Right ventricle myocardium inferior (tissue), 1 donor: ENCODE measurements around the gene ACTR8. TPM values are rescaled to one million over a fixed set of nuclear protein-coding genes. Genes with fewer than 3 reads are reported as not detected.

Experiments used
- ATAC-seq: fragments of 200-7000 bp; cut with Tn5 transposase; one replicate; pipeline ENCODE4 v1.9.1; 2020; ENCODE audit warnings: mild to moderate bottlenecking, moderate library complexity
- DNase-seq: peaks from one replicate; pipeline ENCODE4 v3.0.0; 2021; ENCODE audit errors: missing footprints
- intact Hi-C: fragments of 100-400 bp; cut with DNase I; formaldehyde crosslinking; loops from one replicate; pipeline ENCODE4 v1.11.0; 2022
- total RNA-seq: library from RNA; stranded (reverse); fragmentation: NEBNext Ultra II Directional; extraction: Animal tissue kit (Norgen Biotek cat#: 25700); gene quantifications from one replicate; pipeline ENCODE4 v1.2.1, GENCODE V29; 2021
- donor health status: DM: no; HTN: yes; CAD: no; lungs with severe emphysema.

ACTR8 gene
- total RNA-seq, 1 donor from 2014 or later = 33.7 TPM

GRCh38 chr3:53883008-53883407, 1.1 kb upstream of the ACTR8 start:
- ATAC-seq = no peak
- no peak for DNase-seq
- intact Hi-C loops = no loop called here

GRCh38 chr3:53880396-53881345, 1.3 kb downstream of the ACTR8 start:
- intact Hi-C loops = no loop called here
- no peak for ATAC-seq
- DNase-seq = no peak

GRCh38 chr3:53865732-53866499, 16.0 kb downstream of the ACTR8 start:
- DNase-seq = no peak
- no peak for ATAC-seq
- intact Hi-C loops = no loop called here

GRCh38 chr3:53863145-53863544, 18.8 kb downstream of the ACTR8 start:
- intact Hi-C loops = no loop called here
- ATAC-seq (no peak), DNase-seq (no peak)

- intact Hi-C loops = no loop called here
Observed at GRCh38 chr3:53862241-53862640, 19.7 kb downstream of the ACTR8 start.

GRCh38 chr3:53860196-53860595, 21.8 kb downstream of the ACTR8 start:
- DNase-seq (no peak), ATAC-seq (peak; percentile 54)
- intact Hi-C loops = no loop called here

More at GRCh38 chr3:53862241-53862640, 19.7 kb downstream of the ACTR8 start:
- ATAC-seq = no peak
- no peak for DNase-seq

- intact Hi-C loops = no loop called here
- ATAC-seq (peak; percentile 20), DNase-seq (no peak)
Observed at GRCh38 chr3:53859178-53859577, 22.8 kb downstream of the ACTR8 start.

GRCh38 chr3:53858096-53858741, 23.7 kb downstream of the ACTR8 start:
- intact Hi-C loops = no loop called here
- DNase-seq (no peak), ATAC-seq (no peak)

GRCh38 chr3:53856964-53857363, 25.0 kb downstream of the ACTR8 start:
- ATAC-seq (no peak), DNase-seq (no peak)
- intact Hi-C loops = no loop called here

- intact Hi-C loops = no loop called here
- no peak for ATAC-seq
- no peak for DNase-seq
Observed at GRCh38 chr3:53850895-53851294, 31.1 kb downstream of the ACTR8 start.

- no peak for ATAC-seq
- no peak for DNase-seq
- intact Hi-C loops = loop anchor here (5.0 kb wide), 1 partner anchor 118 kb away; no protein-coding TSS in a partner anchor
Observed at GRCh38 chr3:53849916-53850315, 32.0 kb downstream of the ACTR8 start.

GRCh38 chr3:53846851-53847155, 35.1 kb downstream of the ACTR8 start:
- intact Hi-C loops = loop anchor here (5.0 kb wide), 1 partner anchor 115 kb away; no protein-coding TSS in a partner anchor
- DNase-seq = no peak
- no peak for ATAC-seq

GRCh38 chr3:53846134-53846850, 35.7 kb downstream of the ACTR8 start, which contains the start of the genes CHDH and IL17RB:
Gene CHDH (minus strand): TSS chr3:53846419. CDS start chr3:53824008, 22,411 bp downstream.
Gene IL17RB (plus strand): TSS chr3:53846568. CDS start chr3:53846589, 21 bp downstream.
- intact Hi-C loops = loop anchor here (5.0 kb wide), 1 partner anchor 114 kb away; no protein-coding TSS in a partner anchor
- DNase-seq = no peak
- peak; percentile 87 for ATAC-seq

GRCh38 chr3:53845881-53846133, 36.1 kb downstream of the ACTR8 start:
- intact Hi-C loops = loop anchor here (2.0 to 5.0 kb wide), 2 partner anchors 31 to 114 kb away; no protein-coding TSS in a partner anchor
- ATAC-seq (peak; percentile 2), DNase-seq (no peak)

- ATAC-seq (peak; percentile 58), DNase-seq (peak; percentile 78)
- intact Hi-C loops = loop anchor here (2.0 to 5.0 kb wide), 2 partner anchors 30 to 113 kb away; no protein-coding TSS in a partner anchor
Observed at GRCh38 chr3:53845103-53845880, 36.7 kb downstream of the ACTR8 start.

GRCh38 chr3:53844262-53845102, 37.5 kb downstream of the ACTR8 start:
- DNase-seq = no peak
- no peak for ATAC-seq
- intact Hi-C loops = loop anchor here (2.0 to 5.0 kb wide), 3 partner anchors 30 to 127 kb away; no protein-coding TSS in a partner anchor
